ENCODE data around the gene CCDC91.
"Not testable (repeated sequence)": the region's sequence is repeated elsewhere in the genome, so short reads cannot be mapped to it uniquely, and the experiment has no call there.

CCDC91 gene

GRCh38 chr12:28463396-28463795, 273.1 kb downstream of the CCDC91 start:
- DNase-seq: no peak

GRCh38 chr12:28471762-28472161, 281.5 kb downstream of the CCDC91 start:
- DNase-seq: not testable (repeated sequence)

GRCh38 chr12:28476206-28476605, 285.9 kb downstream of the CCDC91 start:
- DNase-seq: not testable (repeated sequence)

- not testable (repeated sequence) for DNase-seq
Measured at GRCh38 chr12:28479097-28479496, 288.8 kb downstream of the CCDC91 start.

GRCh38 chr12:28479683-28480082, 289.4 kb downstream of the CCDC91 start:
- no peak for DNase-seq

- no peak for DNase-seq
Measured at GRCh38 chr12:28484156-28484555, 293.9 kb downstream of the CCDC91 start.

GRCh38 chr12:28486521-28486920, 296.3 kb downstream of the CCDC91 start:
- DNase-seq: no peak

GRCh38 chr12:28489246-28489645, 299.0 kb downstream of the CCDC91 start:
- no peak for DNase-seq

GRCh38 chr12:28497889-28498411, 307.7 kb downstream of the CCDC91 start:
- DNase-seq: no peak

GRCh38 chr12:28498850-28499249, 308.6 kb downstream of the CCDC91 start:
- no peak for DNase-seq

GRCh38 chr12:28500373-28501024, 310.2 kb downstream of the CCDC91 start:
- no peak for DNase-seq

GRCh38 chr12:28506271-28506670, 316.0 kb downstream of the CCDC91 start:
- DNase-seq: no peak

- no peak for DNase-seq
Measured at GRCh38 chr12:28507033-28507432, 316.8 kb downstream of the CCDC91 start.

- DNase-seq: no peak
Measured at GRCh38 chr12:28507867-28508266, 317.6 kb downstream of the CCDC91 start.

- DNase-seq: no peak
Measured at GRCh38 chr12:28512406-28512805, 322.1 kb downstream of the CCDC91 start.

GRCh38 chr12:28512876-28513275, 322.6 kb downstream of the CCDC91 start:
- no peak for DNase-seq

- no peak for DNase-seq
Measured at GRCh38 chr12:28513983-28514382, 323.7 kb downstream of the CCDC91 start.

- DNase-seq: no peak
Measured at GRCh38 chr12:28517101-28517500, 326.8 kb downstream of the CCDC91 start.

- DNase-seq: no peak
Measured at GRCh38 chr12:28527631-28528249, 337.5 kb downstream of the CCDC91 start.

GRCh38 chr12:28535216-28535615, 345.0 kb downstream of the CCDC91 start:
- no peak for DNase-seq

GRCh38 chr12:28536088-28536487, 345.8 kb downstream of the CCDC91 start:
- DNase-seq: no peak

GRCh38 chr12:28537474-28537873, 347.2 kb downstream of the CCDC91 start:
- DNase-seq: no peak

- no peak for DNase-seq
Measured at GRCh38 chr12:28539691-28540323, 349.6 kb downstream of the CCDC91 start.

- DNase-seq: no peak
Measured at GRCh38 chr12:28540324-28540714, 350.1 kb downstream of the CCDC91 start.
